RWPE1 (cell line): ENCODE data around the gene ARHGAP1.

Experiments used
- CTCF ChIA-PET: fragments of 350-600 bp; sonication (Branson Sonifier 250); formaldehyde crosslinking; extraction: SDS; loops from one replicate; lab custom pipeline; 2021; lab: Yijun Ruan, JAX
- POLR2A ChIA-PET: fragments of 400-600 bp; formaldehyde crosslinking; extraction: SDS; loops from one replicate; lab custom pipeline; 2020; ENCODE audit warnings: antibody characterized with exemption; ENCODE audit not compliant: low non-redundant PET; lab: Yijun Ruan, JAX
- DNase-seq: peaks from one replicate; pipeline ENCODE4 v3.0.0; 2012; ENCODE audit warnings: low spot score
- H3K27ac ChIP-seq: fragments of 450-650 bp; 2 replicates; pipeline ENCODE4 v1.5.1; 2017
- CTCF ChIP-seq: fragments of 450-650 bp; conservative IDR thresholded peaks from 2 replicates; pipeline ENCODE4 v1.5.1; 2017; ENCODE audit warnings: low read depth, mild to moderate bottlenecking

Gene ARHGAP1

GRCh38 chr11:46668480-46669085 is 31.8 kb downstream of the ARHGAP1 start:
- CTCF ChIA-PET, result no interaction called here
- no peak for DNase-seq
- TF ChIP-seq CTCF, result no peak
- H3K27ac ChIP-seq, result no peak overlapping the region
- POLR2A ChIA-PET, result interaction anchor here (0.8 kb wide), 1 partner anchor 13 kb away, joined by 3 read pairs; no protein-coding TSS in a partner anchor

DNA sequence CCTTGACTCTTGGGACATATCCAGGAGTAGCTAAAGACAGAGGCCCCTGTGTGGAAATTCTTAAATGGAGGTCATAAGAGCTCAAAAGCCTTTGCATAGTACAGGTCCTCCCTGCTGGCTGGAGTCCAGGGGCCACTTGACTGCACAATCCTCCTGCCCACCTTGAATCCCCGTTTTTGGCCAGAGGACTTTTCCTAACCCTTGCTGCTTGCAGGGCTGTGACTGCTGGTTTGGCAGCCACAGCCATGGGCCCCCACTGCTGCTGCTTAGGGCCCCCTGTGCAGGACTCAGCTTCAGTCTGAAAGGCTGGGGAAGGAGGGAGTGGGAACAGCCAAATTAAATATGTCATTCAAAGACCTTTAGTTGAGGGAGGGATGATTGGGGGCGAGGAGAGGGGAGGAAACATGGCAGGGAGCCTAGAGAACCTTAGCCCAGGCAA is 33.4 kb downstream of the ARHGAP1 start:
- POLR2A ChIA-PET, result no interaction called here
- CTCF ChIA-PET, result no interaction called here
- DNase-seq, result no peak
- no peak for TF ChIP-seq CTCF
- no peak overlapping the region for H3K27ac ChIP-seq

DNA sequence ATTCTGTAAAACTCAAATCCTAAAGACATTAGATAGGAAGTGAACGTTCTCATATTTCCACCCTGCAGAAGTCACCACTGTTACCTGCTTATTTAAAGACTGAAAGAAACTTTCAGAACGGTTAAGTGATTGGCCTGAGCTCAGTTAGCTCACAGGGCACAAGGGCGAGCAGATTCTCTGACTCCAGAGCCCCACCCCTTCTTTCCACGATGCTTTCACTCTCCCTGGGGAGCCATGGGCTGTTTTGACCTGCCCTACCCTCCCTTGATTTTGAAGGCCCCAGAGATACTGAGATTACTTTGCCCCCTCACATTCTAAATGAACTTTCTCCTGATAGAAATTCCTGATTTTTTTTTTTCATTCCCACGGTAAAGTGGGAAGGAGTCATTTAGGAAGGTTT is 33.9 kb downstream of the ARHGAP1 start:
- no peak for DNase-seq
- CTCF ChIA-PET, result no interaction called here
- H3K27ac ChIP-seq, result no peak overlapping the region
- POLR2A ChIA-PET, result interaction anchor here (0.6 kb wide), 1 partner anchor 509 kb away, joined by 3 read pairs; no protein-coding TSS in a partner anchor
- no peak for TF ChIP-seq CTCF

DNA sequence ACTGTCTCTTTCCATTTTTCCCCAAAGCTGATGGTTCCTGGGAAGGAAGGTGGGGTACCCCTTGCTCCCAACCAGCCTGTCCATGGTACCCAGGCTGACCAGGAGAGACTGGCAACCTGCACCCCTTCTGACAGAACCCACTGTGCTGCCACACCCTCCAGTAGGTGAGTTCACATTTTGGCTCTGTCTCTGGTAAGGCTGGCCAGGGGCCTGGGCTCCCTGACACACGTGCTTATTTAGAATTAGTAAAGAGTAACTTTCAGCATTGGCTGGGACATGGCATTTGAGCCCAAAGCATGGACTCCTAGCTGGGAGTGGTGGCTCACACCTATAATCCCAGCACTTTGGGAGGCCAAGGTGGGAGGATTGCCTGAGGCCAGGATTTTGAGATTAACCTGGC is 35.1 kb downstream of the ARHGAP1 start:
- ChIA-PET CTCF (no interaction called here), POLR2A (no interaction called here)
- no peak for DNase-seq
- H3K27ac ChIP-seq, result no peak overlapping the region
- no peak for TF ChIP-seq CTCF

GRCh38 chr11:46664612-46665011 is 35.8 kb downstream of the ARHGAP1 start:
- ChIA-PET CTCF (no interaction called here), POLR2A (no interaction called here)
- H3K27ac ChIP-seq, result no peak overlapping the region
- TF ChIP-seq CTCF, result no peak
- no peak for DNase-seq

GRCh38 chr11:46663277-46663940 is 37.0 kb downstream of the ARHGAP1 start:
- no peak for DNase-seq
- no peak for TF ChIP-seq CTCF
- POLR2A ChIA-PET, result no interaction called here
- no peak overlapping the region for H3K27ac ChIP-seq
- CTCF ChIA-PET, result interaction anchor here (0.6 kb wide), 2 partner anchors 59 to 121 kb away, joined by 3 read pairs; no protein-coding TSS in a partner anchor
